A549 (cell line): ENCODE data around the gene ITPA. TPM values are rescaled to one million over a fixed set of nuclear protein-coding genes. Genes with fewer than 3 reads are reported as not detected.

Source experiments
- ATAC-seq, 2 experiments: fragments of 200-7000 bp in 1 of 2; fragments of >200 bp in 1 of 2; cut with Nextera tagmentation in 1 of 2; cut with Tn5 transposase in 1 of 2; 3 replicates each; pipeline versions ENCODE4 v1.8.0 to v1.9.1; 2018 to 2020; ENCODE audit warnings: mild to moderate bottlenecking in 1 of 2, moderate library complexity in 1 of 2
- CTCF ChIA-PET: fragments of 300-600 bp; sonication (Branson Sonifier 250); formaldehyde crosslinking; extraction: SDS; loops from one replicate; lab custom pipeline; 2021; ENCODE audit warnings: antibody characterized with exemption, inconsistent platforms; lab: Yijun Ruan, JAX
- POLR2A ChIA-PET: fragments of 350-600 bp; formaldehyde crosslinking; extraction: SDS; loops from one replicate; lab custom pipeline; 2021; ENCODE audit warnings: antibody characterized with exemption, inconsistent platforms; lab: Yijun Ruan, JAX
- DNase-seq, 2 experiments: peaks; one replicate each; pipeline versions ENCODE4 v3.0.0 to v3.0.0-alpha.2; 2011 to 2016; ENCODE audit warnings: low read depth in 1 of 2, low spot score in 1 of 2
- FAIRE-seq: peaks from 2 replicates; lab custom pipeline; 2011; peaks lifted over from hg19 to GRCh38; lab: Jason Lieb, UNC
- H3K27ac ChIP-seq, 2 experiments: fragments of >200 bp; sonication (Bioruptor Twin); formaldehyde crosslinking; 3 replicates each; pipeline ENCODE4 v1.5.1; 2016 to 2017
- H3K4me1 ChIP-seq: fragments of >200 bp; sonication (Bioruptor Twin); formaldehyde crosslinking; 3 replicates; pipeline ENCODE4 v1.6.1; 2016
- H3K4me2 ChIP-seq: fragments of >200 bp; sonication (Bioruptor Twin); formaldehyde crosslinking; 3 replicates; pipeline ENCODE4 v1.6.1; 2016
- H3K4me3 ChIP-seq: fragments of >200 bp; sonication (Bioruptor Twin); formaldehyde crosslinking; 3 replicates; pipeline ENCODE4 v1.5.1; 2016
- H3K9me3 ChIP-seq: fragments of >200 bp; sonication (Bioruptor Twin); formaldehyde crosslinking; 3 replicates; pipeline ENCODE4 v1.6.1; 2016
- BCL3 ChIP-seq: fragments of >200 bp; sonication (Bioruptor Twin); formaldehyde crosslinking; IDR thresholded peaks from 3 replicates; pipeline ENCODE4 v1.6.1; 2016
- CBX2 ChIP-seq: fragments of 200-600 bp; sonication (generic); IDR thresholded peaks from 2 replicates; pipeline ENCODE4 v1.6.1; 2016; ENCODE audit warnings: low read depth, mild to moderate bottlenecking, borderline replicate concordance
- CEBPB ChIP-seq, 2 experiments: fragments of >200 bp in 1 of 2; sonication (Bioruptor Twin) in 1 of 2; formaldehyde crosslinking in 1 of 2; IDR thresholded peaks; 2 replicates each; pipeline ENCODE4 v1.6.1; 2012 to 2016
- EP300 ChIP-seq, 2 experiments: fragments of >200 bp; sonication (Bioruptor Twin); formaldehyde crosslinking; IDR thresholded peaks; 2 replicates in 1 of 2; 3 replicates in 1 of 2; pipeline ENCODE4 v1.6.1; 2016 to 2017
- FOSL2 ChIP-seq, 2 experiments: fragments of 450-650 bp in 1 of 2; fragments of >200 bp in 1 of 2; sonication (Bioruptor Twin) in 1 of 2; formaldehyde crosslinking; IDR thresholded peaks; 2 replicates each; pipeline versions ENCODE4 v1.5.0 to v1.6.1; 2016 to 2020; ENCODE audit warnings: mild to moderate bottlenecking in 1 of 2, moderate library complexity in 1 of 2
- GATA3 ChIP-seq: IDR thresholded peaks from 2 replicates; pipeline ENCODE4 v1.6.1; 2012; ENCODE audit warnings: borderline replicate concordance
- HDAC2 ChIP-seq: fragments of 200-600 bp; sonication (generic); IDR thresholded peaks from 2 replicates; pipeline ENCODE4 v1.6.1; 2016
- HES2 ChIP-seq: fragments of >200 bp; sonication (Bioruptor Twin); formaldehyde crosslinking; IDR thresholded peaks from 2 replicates; pipeline ENCODE4 v1.6.1; 2016
- HMGXB4 ChIP-seq: fragments of 250-450 bp; sonication (Bioruptor Pico); IDR thresholded peaks from 2 replicates; pipeline ENCODE4 v1.5.0; 2021; ENCODE audit warnings: mild to moderate bottlenecking, moderate library complexity, borderline replicate concordance
- HOXB13 ChIP-seq: fragments of 250-450 bp; sonication (Bioruptor Pico); IDR thresholded peaks from 2 replicates; pipeline ENCODE4 v1.5.0; 2020; ENCODE audit warnings: low read depth, mild to moderate bottlenecking, moderate library complexity
- KDM1A ChIP-seq: fragments of 200-600 bp; sonication (generic); IDR thresholded peaks from 2 replicates; pipeline ENCODE4 v1.6.1; 2016; ENCODE audit warnings: low read depth, mild to moderate bottlenecking
- NR3C1 ChIP-seq: fragments of >200 bp; sonication (Bioruptor Twin); formaldehyde crosslinking; IDR thresholded peaks from 3 replicates; pipeline ENCODE4 v1.6.1; 2017
- POLR2AphosphoS2 ChIP-seq: conservative IDR thresholded peaks from 2 replicates; pipeline ENCODE4 v1.6.1; 2012; ENCODE audit warnings: low read length, improper control_type of control experiment, inconsistent platforms
- REST ChIP-seq: fragments of 200-600 bp; sonication (generic); IDR thresholded peaks from 2 replicates; pipeline ENCODE4 v1.6.1; 2016; ENCODE audit warnings: antibody characterized with exemption, mild to moderate bottlenecking, moderate library complexity
- RNF2 ChIP-seq: fragments of 200-600 bp; sonication (generic); IDR thresholded peaks from 2 replicates; pipeline ENCODE4 v1.6.1; 2016; ENCODE audit warnings: low read depth, mild to moderate bottlenecking, antibody characterized with exemption, moderate library complexity, borderline replicate concordance
- TP53 ChIP-seq: fragments of 250-450 bp; sonication (Bioruptor Pico); IDR thresholded peaks from 2 replicates; pipeline ENCODE4 v1.5.0; 2021; ENCODE audit warnings: mild to moderate bottlenecking, moderate library complexity
- USF2 ChIP-seq: fragments of 450-650 bp; IDR thresholded peaks from 2 replicates; pipeline ENCODE4 v1.6.1; 2014; ENCODE audit warnings: antibody characterized with exemption
- WGBS: methylation state at CpG from one replicate; pipeline ENCODE4 v1.1.6; 2017; ENCODE audit errors: missing lambda C conversion rate; 5-methylcytosine and 5-hydroxymethylcytosine counted together
- polyA plus RNA-seq, 4 experiments: library from polyadenylated mRNA; depleted of rRNA in 3 of 4; stranded (reverse); fragments of >200 nt; fragmentation: RNase III in 1 of 4; extraction: RNeasy Plus Mini Kit Qiagen cat#74134 plus additional on column Dnase treatment in 1 of 4; gene quantifications; 2 replicates in 3 of 4; 3 replicates in 1 of 4; pipeline ENCODE4 v1.2.3, GENCODE V29; 2011 to 2017

ITPA gene
- polyA plus RNA-seq, 2 of the 4 experiments (the other 2 are of a cell fraction): 54.0 to 106 TPM

- no peak for ATAC-seq
- peaks cover 23% of the 10 kb centered on the region for H3K4me1 ChIP-seq
- H3K9me3 ChIP-seq: no peaks in the 10 kb centered on the region
- FAIRE-seq: no peak
- ChIA-PET CTCF (interaction anchor here (0.6 to 3.7 kb wide), 2 partner anchors 16 to 27 kb away, joined by 3 to 16 read pairs; no protein-coding TSS in a partner anchor), POLR2A (no interaction called here)
- no peak overlapping the region for H3K4me2 ChIP-seq
- H3K27ac ChIP-seq: no peak overlapping the region; a peak in 1 of 6 replicates
- no peak for TF ChIP-seq FOSL2 (IDR thresholded peaks at IDR 0.05)
- TF ChIP-seq FOSL2 (CRISPR knock-in tag; IDR thresholded peaks at IDR 0.05): no peak
- TF ChIP-seq GATA3: no peak
- TF ChIP-seq NR3C1: no peak
- TF ChIP-seq, all 56 proteins: peak for 0
- no peak for DNase-seq
- H3K4me3 ChIP-seq: no peak overlapping the region
- WGBS: 58% methylated on average over 2 of the region's 2 CpGs
Observed at GRCh38 chr20:3245156-3245555, 35.9 kb downstream of the ITPA start.

- POLR2A ChIA-PET: no interaction called here
- Histone ChIP-seq H3K27ac (no peak overlapping the region), H3K4me2 (no peak overlapping the region), H3K4me1 (peaks cover 23% of the 10 kb centered on the region), H3K9me3 (no peaks in the 10 kb centered on the region), H3K4me3 (no peak overlapping the region)
- CTCF ChIA-PET: interaction anchor here (0.6 to 3.7 kb wide), 3 partner anchors 16 to 28 kb away, joined by 3 to 16 read pairs (median 3); no protein-coding TSS in a partner anchor
- TF ChIP-seq CEBPB (IDR thresholded peaks at IDR 0.05) (no peak), HDAC2 (no peak), RNF2 (no peak), EP300 (IDR thresholded peaks at IDR 0.05) (no peak), USF2 (no peak), BCL3 (no peak), KDM1A (no peak)
- FAIRE-seq (no peak), DNase-seq (no peak), ATAC-seq (no peak)
- WGBS: 55% methylated on average over 4 of the region's 4 CpGs
Observed at GRCh38 chr20:3245711-3246110, 36.4 kb downstream of the ITPA start.

GRCh38 chr20:3246682-3247081, 37.4 kb downstream of the ITPA start:
- H3K4me1 ChIP-seq: peaks cover 18% of the 10 kb centered on the region
- no peaks in the 10 kb centered on the region for H3K9me3 ChIP-seq
- FAIRE-seq (no peak), ATAC-seq (no peak), DNase-seq (no peak)
- no peak overlapping the region for H3K4me2 ChIP-seq
- WGBS: 100% methylated on average over 1 of the region's 1 CpG
- TF ChIP-seq CBX2 (no peak), GATA3 (no peak), TP53 (no peak), HOXB13 (CRISPR knock-in tag) (no peak), REST (no peak), HMGXB4 (no peak), HES2 (no peak), NR3C1 (no peak), POLR2AphosphoS2 (no peak)
- ChIA-PET POLR2A (interaction anchor here (0.7 kb wide), 1 partner anchor 52 kb away, joined by 4 read pairs; no protein-coding TSS in a partner anchor), CTCF (interaction anchor here (0.6 to 7.6 kb wide), 5 partner anchors 20 to 925 kb away, joined by 3 to 69 read pairs (median 3); no protein-coding TSS in a partner anchor)
- no peak overlapping the region for H3K27ac ChIP-seq
- H3K4me3 ChIP-seq: no peak overlapping the region
